HG02588 (cell line): Measurements from ENCODE around the gene CARMIL1.
"Not testable (repeated sequence)": the region's sequence is repeated elsewhere in the genome, so short reads cannot be mapped to it uniquely, and the experiment has no call there.

Experiments
- ATAC-seq: cut with Tn5 transposase; IDR thresholded peaks from one replicate; pipeline ENCODE4 v1.9.1; 2021; ENCODE audit warnings: mild to moderate bottlenecking, moderate library complexity; ENCODE audit not compliant: unreplicated experiment

The CARMIL1 gene

DNA sequence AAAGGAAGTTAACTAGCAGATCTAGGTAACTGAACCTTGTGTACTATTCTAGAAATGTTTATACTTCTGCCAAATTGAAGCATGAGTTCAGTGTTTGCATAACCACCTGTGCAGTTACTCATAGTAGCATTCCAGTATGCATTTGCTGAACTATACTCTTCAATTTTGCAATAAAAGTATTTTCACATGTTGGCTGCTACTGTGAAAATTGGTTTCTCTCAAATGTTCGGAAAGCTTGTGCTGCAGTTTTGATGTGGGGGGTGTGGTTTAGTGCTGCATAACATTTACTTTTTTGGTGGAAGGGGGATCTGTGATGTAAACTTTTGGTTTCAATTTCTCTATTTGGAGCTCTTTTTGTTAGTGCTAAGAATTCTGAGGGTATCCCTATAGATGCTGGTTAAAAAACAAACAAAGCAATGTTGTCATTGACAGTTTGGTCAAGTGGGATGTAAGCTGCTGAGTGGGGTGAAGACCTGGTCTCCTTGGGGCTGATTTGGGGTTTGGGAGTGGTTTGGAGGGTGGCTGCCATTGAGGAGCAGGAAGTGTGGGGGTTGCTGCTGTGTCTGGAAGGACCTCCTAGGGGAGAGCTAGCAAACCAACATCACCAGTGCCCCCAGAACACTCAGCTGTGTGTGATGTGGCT lies 87.8 kb downstream of the CARMIL1 start:
- peak; percentile 48 for ATAC-seq

- ATAC-seq = no peak
Observed at GRCh38 chr6:25369036-25369432, 89.9 kb downstream of the CARMIL1 start.

GRCh38 chr6:25369433-25370177 lies 90.4 kb downstream of the CARMIL1 start:
- no peak for ATAC-seq

GRCh38 chr6:25370178-25371036 lies 91.2 kb downstream of the CARMIL1 start:
- no peak for ATAC-seq

- ATAC-seq = no peak
Observed at GRCh38 chr6:25371037-25371347, 91.8 kb downstream of the CARMIL1 start.

DNA sequence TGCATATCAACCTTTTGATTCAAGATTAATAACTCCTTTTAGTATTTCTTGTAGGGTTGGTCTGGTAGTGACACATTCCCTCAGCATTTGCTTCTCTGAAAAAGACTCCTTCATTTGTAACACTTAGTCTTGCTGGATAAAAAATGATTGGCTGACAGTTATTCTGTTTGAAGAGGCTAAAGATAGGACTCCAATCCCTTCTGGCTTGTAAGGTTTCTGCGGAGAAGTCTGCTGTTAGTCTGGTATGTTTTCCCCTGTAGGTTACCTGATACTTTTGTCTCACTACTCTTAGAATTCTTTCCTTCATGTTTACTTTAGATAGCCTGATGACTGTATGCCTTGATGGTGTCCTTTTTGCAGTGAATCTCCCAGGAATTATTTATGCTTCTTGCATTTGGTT lies 96.0 kb downstream of the CARMIL1 start:
- no peak for ATAC-seq

DNA sequence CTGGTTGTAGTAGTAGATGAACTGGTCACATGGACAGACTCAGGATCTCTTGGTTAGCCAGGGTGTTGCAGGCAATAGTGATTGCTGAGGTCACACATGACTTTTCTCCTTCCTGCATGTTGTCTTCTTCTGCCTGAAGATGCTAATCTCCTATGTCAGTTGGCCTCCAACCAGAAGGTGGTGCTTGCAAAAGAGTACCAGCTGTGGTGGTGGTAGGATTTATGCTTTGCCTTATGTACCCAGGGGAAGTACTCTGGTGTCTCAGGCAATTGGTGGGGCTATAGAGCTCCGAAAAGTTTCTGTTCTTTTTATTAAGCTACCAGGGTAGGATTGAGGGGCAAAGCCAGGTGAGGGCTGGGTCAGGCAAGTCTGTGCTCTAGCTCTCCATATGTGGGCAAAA lies 98.5 kb downstream of the CARMIL1 start:
- ATAC-seq = no peak

DNA sequence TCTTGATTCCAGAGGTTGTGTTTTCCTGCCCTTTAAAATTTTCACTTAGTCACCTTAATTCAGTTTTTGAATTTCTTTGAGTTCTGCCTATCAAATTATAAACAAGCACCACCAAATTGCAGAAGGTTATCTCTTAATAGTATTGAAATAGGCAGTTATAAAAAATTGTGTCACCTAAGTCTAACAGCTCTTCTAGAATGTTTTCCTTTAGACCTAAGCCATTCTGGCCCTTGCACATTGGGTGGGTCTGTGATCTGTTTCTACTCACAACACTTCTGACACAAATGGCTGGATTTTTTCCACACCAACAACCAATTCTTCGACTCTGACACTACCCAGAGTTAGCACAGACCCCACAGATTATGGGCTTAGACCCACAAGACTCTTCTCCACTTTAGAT lies 101.9 kb downstream of the CARMIL1 start:
- ATAC-seq = no peak

DNA sequence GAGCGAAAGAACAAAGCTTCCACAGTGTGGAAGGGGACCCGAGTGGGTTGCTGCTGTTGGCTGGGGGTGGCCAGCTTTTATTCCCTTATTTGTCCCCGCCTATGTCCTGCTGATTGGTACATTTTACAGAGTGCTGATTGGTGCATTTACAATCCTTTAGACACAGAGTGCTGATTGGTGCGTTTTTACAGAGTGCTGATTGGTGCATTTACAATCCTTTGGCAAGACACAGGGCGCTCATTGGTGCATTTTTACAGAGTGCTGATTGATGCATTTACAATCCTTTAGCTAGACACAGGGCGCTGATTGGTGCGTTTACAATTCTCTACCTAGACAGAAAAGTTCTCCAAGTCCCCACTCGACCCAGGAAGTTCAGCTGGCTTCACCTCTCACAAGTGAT lies 103.3 kb downstream of the CARMIL1 start:
- not testable (repeated sequence) for ATAC-seq

DNA sequence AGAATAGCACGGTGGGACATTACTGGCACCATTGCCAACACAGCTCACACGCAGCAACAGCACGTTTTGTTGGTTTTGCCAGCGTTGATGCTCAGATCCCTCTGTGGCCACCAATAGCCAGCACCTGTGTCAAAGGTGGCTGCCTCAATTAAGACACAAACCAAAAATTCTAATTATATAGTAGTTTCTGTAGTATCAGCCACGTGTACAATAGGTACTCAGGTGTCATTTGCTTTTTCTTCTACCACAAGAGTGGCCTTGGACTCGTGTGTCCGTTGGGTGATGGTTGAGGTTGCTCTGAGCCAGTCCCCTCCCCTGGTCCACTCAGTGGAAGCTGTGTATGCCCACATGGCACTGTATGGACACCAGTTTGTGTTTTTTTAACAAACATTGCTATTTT lies 105.1 kb downstream of the CARMIL1 start:
- no peak for ATAC-seq

- ATAC-seq = no peak
Observed at GRCh38 chr6:25384967-25385366, 105.8 kb downstream of the CARMIL1 start.

DNA sequence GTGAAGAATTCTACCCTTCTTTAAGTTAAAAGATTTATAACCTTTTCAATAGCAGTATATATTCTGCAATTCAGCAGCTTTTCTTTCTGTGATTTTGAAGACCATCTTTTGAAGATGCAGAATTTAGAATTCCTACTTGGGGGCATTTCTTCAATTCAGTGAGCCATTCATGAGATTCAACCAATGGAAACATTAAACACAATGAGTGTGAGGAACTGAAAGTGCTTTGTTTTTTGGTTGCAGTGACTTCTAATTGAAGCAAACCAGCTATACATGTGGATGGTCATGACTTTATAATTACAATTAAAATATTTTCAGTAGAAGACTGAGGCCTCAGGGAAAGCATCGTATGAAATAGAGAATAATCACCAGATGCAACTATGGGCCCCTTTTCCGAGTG lies 108.3 kb downstream of the CARMIL1 start:
- no peak for ATAC-seq

GRCh38 chr6:25387911-25388310 lies 108.7 kb downstream of the CARMIL1 start:
- ATAC-seq = no peak

- ATAC-seq = no peak
Observed at GRCh38 chr6:25388776-25389175, 109.6 kb downstream of the CARMIL1 start.

GRCh38 chr6:25389471-25389870 lies 110.3 kb downstream of the CARMIL1 start:
- ATAC-seq = no peak

DNA sequence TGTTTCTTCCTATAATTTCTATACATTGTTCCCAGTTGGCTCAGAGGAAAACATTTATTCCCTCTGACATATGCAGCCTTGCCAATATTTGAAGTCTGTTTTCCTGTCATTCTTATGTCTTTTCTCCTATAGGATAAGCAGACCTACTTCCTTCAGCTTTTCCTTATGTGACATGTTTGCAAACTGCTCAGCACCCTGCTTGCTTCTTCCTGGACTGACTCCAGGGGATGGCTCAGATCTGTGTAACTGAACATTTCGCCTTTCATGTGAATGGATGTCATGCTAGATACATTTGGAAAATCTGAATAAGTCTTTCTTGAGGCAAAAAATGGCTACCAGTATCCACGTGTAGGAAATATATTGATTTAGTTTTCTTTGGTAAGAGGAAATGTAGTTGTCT lies 113.2 kb downstream of the CARMIL1 start:
- no peak for ATAC-seq

- ATAC-seq = no peak
Observed at GRCh38 chr6:25395731-25396130, 116.6 kb downstream of the CARMIL1 start.

DNA sequence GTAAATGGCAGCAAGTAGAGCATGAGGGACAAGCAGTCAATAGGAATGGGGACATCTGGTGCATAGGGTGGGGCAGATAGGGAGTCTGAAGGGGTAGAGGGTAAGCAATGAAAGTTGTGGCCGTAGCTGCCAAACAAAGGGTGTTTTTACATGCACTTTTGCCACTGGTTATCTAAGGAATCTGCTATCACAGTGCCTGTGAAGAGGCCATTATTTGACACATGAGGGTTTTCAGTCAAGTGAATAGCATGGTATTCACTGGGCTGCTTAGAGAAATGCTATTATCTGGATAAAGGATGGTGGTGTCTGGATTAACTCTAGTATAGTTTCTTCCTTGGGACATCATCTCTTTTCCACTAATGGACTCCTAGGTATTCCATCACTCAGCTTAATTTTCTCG lies 118.2 kb downstream of the CARMIL1 start:
- no peak for ATAC-seq

GRCh38 chr6:25399885-25400284 lies 120.7 kb downstream of the CARMIL1 start:
- ATAC-seq = no peak

GRCh38 chr6:25401711-25402110 lies 122.5 kb downstream of the CARMIL1 start:
- no peak for ATAC-seq

DNA sequence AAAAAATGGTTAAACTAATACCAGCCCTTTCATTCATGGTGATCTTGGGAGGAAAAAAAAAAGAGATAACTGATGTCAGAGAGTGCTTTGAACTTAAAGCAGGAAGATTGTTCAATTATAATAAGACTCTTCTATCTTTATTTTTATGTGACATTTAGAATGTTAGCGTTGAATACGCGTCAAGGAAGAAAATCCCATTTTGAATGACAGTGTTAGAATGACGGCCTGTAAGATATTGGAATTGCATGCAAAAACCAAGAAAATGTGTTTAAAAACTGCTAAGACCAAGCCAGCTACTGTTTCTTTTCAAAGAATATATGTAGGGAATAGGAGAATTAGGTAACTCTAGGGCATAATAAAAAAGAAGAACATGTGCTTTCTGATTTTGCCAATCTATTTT lies 123.0 kb downstream of the CARMIL1 start:
- ATAC-seq = no peak

- ATAC-seq = no peak
Observed at GRCh38 chr6:25403150-25403549, 124.0 kb downstream of the CARMIL1 start.
